Neural cell (in vitro differentiated cells): ENCODE measurements around the gene RECK. TPM values are rescaled to one million over a fixed set of nuclear protein-coding genes. Genes with fewer than 3 reads are reported as not detected.

Experiments
- H2AFZ ChIP-seq: fragments of 200-600, 300-800 bp; sonication (generic), shearing (Covaris generic); 2 replicates; pipeline ENCODE4 v1.6.0; 2014; ENCODE audit warnings: low read depth, mild to moderate bottlenecking, antibody characterized with exemption, low read length, moderate library complexity
- H3F3A ChIP-seq: fragments of 200-600 bp; shearing (Covaris generic); 2 replicates; pipeline ENCODE4 v1.6.1; 2016; ENCODE audit warnings: mild to moderate bottlenecking, moderate library complexity, mixed read lengths, antibody characterized with exemption, low read length; ENCODE audit not compliant: insufficient read depth, poor library complexity, severe bottlenecking
- H3K27ac ChIP-seq: fragments of 200-600, 300-800 bp; sonication (generic), shearing (Covaris generic); 2 replicates; pipeline ENCODE4 v1.5.1; 2014; ENCODE audit warnings: mild to moderate bottlenecking, low read length, moderate library complexity
- H3K27me3 ChIP-seq: fragments of 300-800, 200-600 bp; sonication (generic), shearing (Covaris generic); 2 replicates; pipeline ENCODE4 v1.6.0; 2014; ENCODE audit warnings: mild to moderate bottlenecking, low read depth, low read length, moderate library complexity; ENCODE audit not compliant: insufficient read depth
- H3K36me3 ChIP-seq: fragments of 300-800, 200-600 bp; sonication (generic), shearing (Covaris generic); 2 replicates; pipeline ENCODE4 v1.5.1; 2014; ENCODE audit warnings: mild to moderate bottlenecking, antibody characterized with exemption, low read length, moderate library complexity; ENCODE audit not compliant: insufficient read depth
- H3K4me2 ChIP-seq: fragments of 300-800, 200-600 bp; sonication (generic), shearing (Covaris generic); 2 replicates; pipeline ENCODE4 v1.6.0; 2014; ENCODE audit warnings: mild to moderate bottlenecking, low read length
- H3K4me3 ChIP-seq: fragments of 300-800, 200-600 bp; sonication (generic), shearing (Covaris generic); 2 replicates; pipeline ENCODE4 v1.5.1; 2014; ENCODE audit warnings: mild to moderate bottlenecking, low read length, moderate library complexity
- H3K79me2 ChIP-seq: fragments of 200-600 bp; shearing (Covaris generic); replicated peaks from 2 replicates; pipeline ENCODE4 v1.6.0; 2014; ENCODE audit warnings: mild to moderate bottlenecking, low read length, moderate library complexity; ENCODE audit not compliant: insufficient read depth
- H3K9ac ChIP-seq: fragments of 300-800, 200-600 bp; sonication (generic), shearing (Covaris generic); 2 replicates; pipeline ENCODE4 v1.6.1; 2016; ENCODE audit warnings: mild to moderate bottlenecking, low read length, mixed read lengths
- H3K9me2 ChIP-seq: fragments of 200-600 bp; shearing (Covaris generic); 2 replicates; pipeline ENCODE4 v1.6.1; 2016; ENCODE audit warnings: mild to moderate bottlenecking, low read length, mixed read lengths; ENCODE audit not compliant: insufficient read depth
- H3K9me3 ChIP-seq: fragments of 200-600, 300-800 bp; sonication (generic), shearing (Covaris generic); 2 replicates; pipeline ENCODE4 v1.6.1; 2016; ENCODE audit warnings: mild to moderate bottlenecking, mixed run types, low read length, moderate library complexity, mixed read lengths
- H4K20me1 ChIP-seq: fragments of 200-600 bp; shearing (Covaris generic); 2 replicates; pipeline ENCODE4 v1.6.1; 2016; ENCODE audit warnings: mild to moderate bottlenecking, mixed run types; ENCODE audit not compliant: insufficient read depth
- EP300 ChIP-seq: fragments of 450-650 bp; conservative IDR thresholded peaks from 2 replicates; pipeline ENCODE4 v1.6.1; 2014; ENCODE audit warnings: antibody characterized with exemption, mild to moderate bottlenecking, moderate library complexity; ENCODE audit not compliant: poor library complexity, severe bottlenecking
- EZH2 ChIP-seq: fragments of 200-600, 300-800 bp; shearing (Covaris generic), sonication (generic); IDR thresholded peaks from 2 replicates; pipeline ENCODE4 v1.6.1; 2014; ENCODE audit warnings: antibody characterized with exemption, low read length, borderline replicate concordance, mild to moderate bottlenecking; ENCODE audit not compliant: insufficient read depth, poor library complexity, severe bottlenecking
- MXI1 ChIP-seq: fragments of 450-650 bp; conservative IDR thresholded peaks from 2 replicates; pipeline ENCODE4 v1.6.1; 2014; ENCODE audit warnings: antibody characterized with exemption, mild to moderate bottlenecking; ENCODE audit not compliant: poor library complexity, severe bottlenecking
- POLR2AphosphoS5 ChIP-seq: IDR thresholded peaks from 2 replicates; pipeline ENCODE4 v1.6.1; 2012
- RAD21 ChIP-seq: fragments of 450-650 bp; conservative IDR thresholded peaks from 2 replicates; pipeline ENCODE4 v1.6.1; 2014; ENCODE audit warnings: antibody characterized with exemption, mild to moderate bottlenecking, moderate library complexity
- SMC3 ChIP-seq: fragments of 450-650 bp; conservative IDR thresholded peaks from 2 replicates; pipeline ENCODE4 v1.6.1; 2014; ENCODE audit warnings: antibody characterized with exemption, mild to moderate bottlenecking, moderate library complexity; ENCODE audit not compliant: poor library complexity
- TAF1 ChIP-seq: IDR thresholded peaks from 2 replicates; pipeline ENCODE4 v1.6.1; 2012; ENCODE audit warnings: low read depth
- polyA plus RNA-seq: library from polyadenylated mRNA; depleted of rRNA; stranded (reverse); fragments of >200 nt; gene quantifications from 2 replicates; pipeline ENCODE4 v1.2.3, GENCODE V29; 2014
- TF ChIP-seq, protein P1 (sequence below): IDR thresholded peaks from 2 replicates; pipeline ENCODE4 v1.6.1; 2012; ENCODE audit warnings: borderline replicate concordance
- TF ChIP-seq, protein P2 (sequence below): fragments of 450-650 bp; IDR thresholded peaks from 2 replicates; pipeline ENCODE4 v1.5.1; 2014; ENCODE audit warnings: antibody characterized with exemption, mild to moderate bottlenecking, moderate library complexity; ENCODE audit not compliant: poor library complexity, severe bottlenecking

The RECK gene
- polyA plus RNA-seq, 1 donor from 2014 or later: 6.9 TPM

DNA sequence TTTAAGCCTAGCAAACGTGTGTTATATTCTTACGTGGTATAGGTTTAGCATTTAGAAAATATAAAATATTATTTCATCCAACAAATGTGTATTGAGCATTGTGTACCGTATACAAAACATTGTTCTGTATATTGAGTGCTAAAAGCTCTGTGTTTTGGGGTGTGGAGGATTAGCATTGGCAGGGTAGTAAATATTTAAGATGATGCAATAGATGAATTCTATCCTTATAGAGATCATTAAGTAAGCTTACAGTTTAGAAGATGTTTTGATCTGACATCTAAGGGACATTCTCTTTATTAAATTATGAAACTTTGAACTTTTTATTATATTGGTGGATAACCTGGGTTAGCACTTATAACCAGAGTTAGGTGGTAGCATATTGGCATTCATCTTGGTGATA, 51.3 kb downstream of the RECK start:
- Histone ChIP-seq H3K36me3 (no peaks in the 10 kb centered on the region), H3K9me3 (no peaks in the 10 kb centered on the region), H3F3A (no peaks in the 10 kb centered on the region), H4K20me1 (no peaks in the 10 kb centered on the region), H3K4me2 (no peak overlapping the region), H3K27ac (no peak overlapping the region), H2AFZ (no peak overlapping the region), H3K79me2 (no peaks in the 10 kb centered on the region), H3K4me3 (no peak overlapping the region), H3K9ac (no peak overlapping the region), H3K27me3 (no peaks in the 10 kb centered on the region), H3K9me2 (no peaks in the 10 kb centered on the region)
- TF ChIP-seq TAF1 (no peak), EP300 (no peak), MXI1 (no peak), POLR2AphosphoS5 (no peak), EZH2 (no peak), SMC3 (no peak)
- TF ChIP-seq, protein P1, sequence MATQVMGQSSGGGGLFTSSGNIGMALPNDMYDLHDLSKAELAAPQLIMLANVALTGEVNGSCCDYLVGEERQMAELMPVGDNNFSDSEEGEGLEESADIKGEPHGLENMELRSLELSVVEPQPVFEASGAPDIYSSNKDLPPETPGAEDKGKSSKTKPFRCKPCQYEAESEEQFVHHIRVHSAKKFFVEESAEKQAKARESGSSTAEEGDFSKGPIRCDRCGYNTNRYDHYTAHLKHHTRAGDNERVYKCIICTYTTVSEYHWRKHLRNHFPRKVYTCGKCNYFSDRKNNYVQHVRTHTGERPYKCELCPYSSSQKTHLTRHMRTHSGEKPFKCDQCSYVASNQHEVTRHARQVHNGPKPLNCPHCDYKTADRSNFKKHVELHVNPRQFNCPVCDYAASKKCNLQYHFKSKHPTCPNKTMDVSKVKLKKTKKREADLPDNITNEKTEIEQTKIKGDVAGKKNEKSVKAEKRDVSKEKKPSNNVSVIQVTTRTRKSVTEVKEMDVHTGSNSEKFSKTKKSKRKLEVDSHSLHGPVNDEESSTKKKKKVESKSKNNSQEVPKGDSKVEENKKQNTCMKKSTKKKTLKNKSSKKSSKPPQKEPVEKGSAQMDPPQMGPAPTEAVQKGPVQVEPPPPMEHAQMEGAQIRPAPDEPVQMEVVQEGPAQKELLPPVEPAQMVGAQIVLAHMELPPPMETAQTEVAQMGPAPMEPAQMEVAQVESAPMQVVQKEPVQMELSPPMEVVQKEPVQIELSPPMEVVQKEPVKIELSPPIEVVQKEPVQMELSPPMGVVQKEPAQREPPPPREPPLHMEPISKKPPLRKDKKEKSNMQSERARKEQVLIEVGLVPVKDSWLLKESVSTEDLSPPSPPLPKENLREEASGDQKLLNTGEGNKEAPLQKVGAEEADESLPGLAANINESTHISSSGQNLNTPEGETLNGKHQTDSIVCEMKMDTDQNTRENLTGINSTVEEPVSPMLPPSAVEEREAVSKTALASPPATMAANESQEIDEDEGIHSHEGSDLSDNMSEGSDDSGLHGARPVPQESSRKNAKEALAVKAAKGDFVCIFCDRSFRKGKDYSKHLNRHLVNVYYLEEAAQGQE: no peak
- TF ChIP-seq, protein P2, sequence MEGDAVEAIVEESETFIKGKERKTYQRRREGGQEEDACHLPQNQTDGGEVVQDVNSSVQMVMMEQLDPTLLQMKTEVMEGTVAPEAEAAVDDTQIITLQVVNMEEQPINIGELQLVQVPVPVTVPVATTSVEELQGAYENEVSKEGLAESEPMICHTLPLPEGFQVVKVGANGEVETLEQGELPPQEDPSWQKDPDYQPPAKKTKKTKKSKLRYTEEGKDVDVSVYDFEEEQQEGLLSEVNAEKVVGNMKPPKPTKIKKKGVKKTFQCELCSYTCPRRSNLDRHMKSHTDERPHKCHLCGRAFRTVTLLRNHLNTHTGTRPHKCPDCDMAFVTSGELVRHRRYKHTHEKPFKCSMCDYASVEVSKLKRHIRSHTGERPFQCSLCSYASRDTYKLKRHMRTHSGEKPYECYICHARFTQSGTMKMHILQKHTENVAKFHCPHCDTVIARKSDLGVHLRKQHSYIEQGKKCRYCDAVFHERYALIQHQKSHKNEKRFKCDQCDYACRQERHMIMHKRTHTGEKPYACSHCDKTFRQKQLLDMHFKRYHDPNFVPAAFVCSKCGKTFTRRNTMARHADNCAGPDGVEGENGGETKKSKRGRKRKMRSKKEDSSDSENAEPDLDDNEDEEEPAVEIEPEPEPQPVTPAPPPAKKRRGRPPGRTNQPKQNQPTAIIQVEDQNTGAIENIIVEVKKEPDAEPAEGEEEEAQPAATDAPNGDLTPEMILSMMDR: no peak

DNA sequence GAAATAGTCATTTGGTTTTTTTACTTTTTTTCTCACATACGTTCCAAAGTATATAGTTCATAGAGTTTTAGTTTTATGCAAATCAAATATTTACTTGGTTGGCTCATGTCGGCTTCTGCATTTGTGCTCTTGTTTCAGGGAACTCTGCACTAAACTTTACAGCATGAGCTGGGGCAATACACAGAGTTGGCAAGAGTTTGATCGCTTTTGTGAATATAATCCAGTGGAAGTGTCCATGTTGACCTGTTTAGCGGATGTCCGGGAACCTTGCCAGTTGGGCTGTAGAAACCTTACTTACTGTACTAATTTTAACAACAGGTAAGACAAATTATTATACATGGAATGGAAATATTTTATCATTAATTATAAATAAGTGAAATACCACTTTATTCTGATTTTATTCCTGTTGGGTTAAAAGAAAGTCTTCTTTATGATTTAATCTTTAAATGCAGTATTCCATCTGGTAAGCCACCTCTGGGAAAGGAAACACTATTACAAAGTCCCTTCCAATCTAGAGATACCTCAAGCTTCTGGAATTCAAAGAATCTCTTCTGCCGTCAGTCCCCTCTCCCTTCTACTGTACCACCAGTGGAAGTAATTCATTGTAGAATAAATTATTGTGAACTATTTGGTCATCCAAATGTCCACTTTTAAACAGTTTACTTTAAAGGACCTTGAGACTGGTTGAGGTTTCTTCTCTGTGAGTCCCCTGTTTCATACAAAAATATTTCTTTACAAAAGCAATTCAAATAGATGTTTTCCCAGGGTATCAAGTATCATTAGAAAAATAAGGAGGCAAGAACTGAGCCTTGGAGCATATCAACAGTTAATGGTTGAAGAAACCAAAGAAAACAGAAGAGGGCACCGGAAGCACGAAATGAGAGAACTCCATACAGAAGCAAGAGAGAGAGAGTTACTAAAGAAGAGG, 54.6 kb downstream of the RECK start:
- Histone ChIP-seq H3K27me3 (no peaks in the 10 kb centered on the region), H3K79me2 (no peaks in the 10 kb centered on the region), H3K4me3 (no peak overlapping the region), H3K9ac (no peak overlapping the region), H3K9me3 (no peaks in the 10 kb centered on the region), H2AFZ (no peak overlapping the region), H3K9me2 (no peaks in the 10 kb centered on the region), H3K36me3 (no peaks in the 10 kb centered on the region), H3K4me2 (no peak overlapping the region), H3F3A (no peaks in the 10 kb centered on the region), H4K20me1 (no peaks in the 10 kb centered on the region), H3K27ac (no peak overlapping the region)
- TF ChIP-seq SMC3 (no peak), RAD21 (no peak), POLR2AphosphoS5 (no peak), TAF1 (no peak), MXI1 (no peak), EP300 (no peak), EZH2 (no peak)
- TF ChIP-seq, protein P1: no peak
- TF ChIP-seq, protein P2: no peak
